ENCODE data around the gene SYNM.

The SYNM gene

DNA sequence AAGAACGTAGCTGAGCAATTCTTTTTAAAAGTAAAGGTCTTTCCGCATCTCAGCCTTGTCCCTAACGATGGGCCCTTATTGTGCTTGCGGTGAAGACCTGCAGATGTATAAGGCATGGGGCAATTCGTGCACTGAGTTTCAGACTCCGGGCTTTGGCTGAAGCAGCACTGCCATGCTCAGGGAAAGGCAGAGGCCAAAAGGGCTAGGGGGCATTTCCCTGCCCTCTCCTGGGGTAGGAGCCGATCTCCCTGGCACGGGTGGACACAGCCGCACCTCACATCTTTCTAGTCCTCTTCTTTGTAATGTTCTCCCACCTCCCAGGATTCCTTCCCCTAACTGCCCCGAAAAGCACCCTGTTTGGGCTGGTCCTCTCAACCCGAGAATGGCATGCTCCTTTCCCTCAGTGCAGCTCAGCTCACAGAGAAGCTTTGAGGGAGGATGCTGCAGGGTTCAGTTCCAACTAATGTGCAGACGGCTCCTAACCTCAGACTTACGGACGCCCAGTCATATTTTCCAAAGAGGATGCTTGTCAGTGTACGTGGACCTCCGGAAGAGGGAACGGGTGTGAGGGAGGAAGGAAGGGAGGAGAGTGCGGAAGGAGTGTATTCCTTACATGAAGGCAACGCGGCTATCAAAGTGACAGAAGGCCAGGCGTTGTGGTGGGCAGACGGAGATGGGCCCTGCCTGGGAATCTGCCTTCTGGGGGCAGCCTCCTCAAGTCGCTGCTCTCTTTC, 61.2 kb downstream of the SYNM start:
- Histone ChIP-seq H3K9ac (ENCODE audit: low read depth, low read length) (no peak overlapping the region), H3K27ac (ENCODE audit: low read depth, low read length) (no peak overlapping the region), H3K9me3 (ENCODE audit: insufficient read depth, low read depth, low read length) (no peaks in the 10 kb centered on the region), H3K36me3 (ENCODE audit: insufficient read depth, low read length) (no peaks in the 10 kb centered on the region), H3K27me3 (ENCODE audit: insufficient read depth, low read length) (no peaks in the 10 kb centered on the region), H3K4me1 (ENCODE audit: insufficient read depth, low read length) (no peaks in the 10 kb centered on the region), H3K4me3 (ENCODE audit: low read length) (no peak overlapping the region)
- 93% methylated on average over 23 of the region's 23 CpGs for WGBS

DNA sequence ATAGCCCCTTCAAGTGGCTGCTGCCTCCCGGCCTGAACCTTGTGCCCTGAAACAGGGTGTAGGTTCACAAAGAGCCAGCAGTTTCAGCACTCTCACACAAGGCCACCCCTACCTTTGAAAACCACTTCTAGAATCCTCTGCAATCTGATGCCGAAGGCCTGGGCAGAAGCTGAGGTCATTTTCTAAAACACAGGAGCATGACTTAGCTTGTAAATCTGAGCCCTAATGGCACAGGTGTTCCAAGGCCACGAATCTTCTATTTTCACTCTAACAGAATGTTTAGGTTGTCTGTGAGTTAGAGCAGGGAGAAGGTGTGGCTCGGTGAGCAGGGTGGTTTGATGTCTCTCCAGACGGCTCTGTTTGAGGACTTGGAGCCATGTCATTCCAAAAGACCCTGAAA, 62.3 kb downstream of the SYNM start:
- Histone ChIP-seq H3K9me3 (ENCODE audit: insufficient read depth, low read depth, low read length) (no peaks in the 10 kb centered on the region), H3K27me3 (ENCODE audit: insufficient read depth, low read length) (no peaks in the 10 kb centered on the region), H3K9ac (ENCODE audit: low read depth, low read length) (no peak overlapping the region), H3K4me3 (ENCODE audit: low read length) (no peak overlapping the region), H3K4me1 (ENCODE audit: insufficient read depth, low read length) (no peaks in the 10 kb centered on the region), H3K27ac (ENCODE audit: low read depth, low read length) (no peak overlapping the region), H3K36me3 (ENCODE audit: insufficient read depth, low read length) (no peaks in the 10 kb centered on the region)
- WGBS, result 91% methylated on average over 5 of the region's 5 CpGs

DNA sequence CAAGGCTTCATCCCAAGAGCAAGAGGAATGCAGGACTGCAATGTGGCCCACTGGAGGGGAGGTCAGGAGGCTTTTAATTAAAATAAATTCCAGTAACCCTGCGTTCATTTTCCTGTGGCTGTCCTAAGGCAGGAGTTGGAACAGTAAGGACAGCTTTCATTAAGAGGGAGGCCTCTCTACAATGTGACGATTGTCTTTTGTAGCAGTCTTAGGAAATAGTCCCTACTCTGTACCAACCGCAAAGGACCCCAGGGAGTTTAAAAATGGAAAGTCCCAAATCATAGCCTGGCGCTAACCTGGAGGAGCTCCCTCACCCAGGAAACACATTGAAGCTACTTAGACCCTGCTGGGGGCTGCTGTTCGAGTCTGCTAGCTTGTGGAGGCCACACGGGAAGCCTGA, 62.8 kb downstream of the SYNM start:
- 0 out of 2 replicates have a peak, but pooled peaks cover 3% of the 10 kb centered on the region for H3K36me3 ChIP-seq (ENCODE audit: insufficient read depth, low read length)
- no peak overlapping the region for H3K27ac ChIP-seq (ENCODE audit: low read depth, low read length)
- no peak overlapping the region for H3K4me3 ChIP-seq (ENCODE audit: low read length)
- WGBS, result 96% methylated on average over 6 of the region's 6 CpGs
- H3K9me3 ChIP-seq (ENCODE audit: insufficient read depth, low read depth, low read length), result no peaks in the 10 kb centered on the region
- no peaks in the 10 kb centered on the region for H3K27me3 ChIP-seq (ENCODE audit: insufficient read depth, low read length)
- H3K4me1 ChIP-seq (ENCODE audit: insufficient read depth, low read length), result no peaks in the 10 kb centered on the region
- H3K9ac ChIP-seq (ENCODE audit: low read depth, low read length), result no peak overlapping the region

DNA sequence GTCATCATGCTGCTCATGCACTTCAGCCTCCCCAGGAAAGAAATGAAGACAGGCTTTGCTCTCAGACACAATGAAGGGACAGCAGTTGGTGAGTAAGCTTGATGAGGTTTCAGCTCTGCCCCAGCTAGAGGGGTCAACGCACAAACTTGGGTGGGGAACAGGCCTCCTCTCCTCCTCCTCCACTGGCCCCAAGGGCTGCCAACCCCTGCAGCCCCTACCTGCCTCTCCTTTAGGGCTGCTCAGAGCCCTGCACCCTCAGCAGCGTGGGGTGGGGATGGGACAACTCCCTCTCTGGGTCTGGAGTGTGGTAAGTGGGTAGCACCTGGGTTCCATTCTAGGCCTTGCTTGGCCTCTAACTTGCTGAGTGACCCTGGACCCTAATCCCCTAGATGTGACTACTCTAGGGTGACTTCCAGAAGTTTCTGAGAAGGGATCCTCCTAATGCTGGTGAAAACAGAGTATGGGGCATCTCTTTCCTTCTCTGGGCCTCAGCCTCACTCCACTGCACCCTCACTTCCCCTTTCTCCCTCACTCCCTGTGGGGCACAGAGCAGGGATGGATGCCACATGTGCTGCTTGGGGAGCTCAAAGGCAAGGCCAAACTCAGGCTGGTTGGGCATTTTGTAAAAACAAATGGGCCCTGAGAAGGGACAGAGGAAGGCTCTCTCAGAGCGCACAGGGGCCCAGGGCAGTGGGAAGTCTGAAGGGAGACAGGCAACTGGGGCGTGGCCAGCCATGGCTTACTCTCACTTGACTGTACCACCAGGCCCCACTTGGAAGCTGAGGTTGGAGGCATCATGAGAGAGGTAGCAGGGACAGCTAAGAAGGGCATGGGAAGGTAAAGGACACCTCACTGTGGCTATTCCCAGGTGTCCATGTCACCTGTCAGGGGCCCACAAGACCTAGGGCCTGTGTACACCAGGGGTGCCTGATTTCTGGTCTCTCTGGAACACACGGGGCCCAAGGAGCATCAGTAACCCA, 64.0 kb downstream of the SYNM start:
- Histone ChIP-seq H3K9me3 (ENCODE audit: insufficient read depth, low read depth, low read length) (no peaks in the 10 kb centered on the region), H3K4me3 (ENCODE audit: low read length) (no peak overlapping the region), H3K9ac (ENCODE audit: low read depth, low read length) (no peak overlapping the region), H3K27me3 (ENCODE audit: insufficient read depth, low read length) (no peaks in the 10 kb centered on the region), H3K27ac (ENCODE audit: low read depth, low read length) (no peak overlapping the region), H3K36me3 (ENCODE audit: insufficient read depth, low read length) (0 out of 2 replicates have a peak, but pooled peaks cover 5% of the 10 kb centered on the region), H3K4me1 (ENCODE audit: insufficient read depth, low read length) (no peaks in the 10 kb centered on the region)
- 94% methylated on average over 5 of the region's 5 CpGs for WGBS

DNA sequence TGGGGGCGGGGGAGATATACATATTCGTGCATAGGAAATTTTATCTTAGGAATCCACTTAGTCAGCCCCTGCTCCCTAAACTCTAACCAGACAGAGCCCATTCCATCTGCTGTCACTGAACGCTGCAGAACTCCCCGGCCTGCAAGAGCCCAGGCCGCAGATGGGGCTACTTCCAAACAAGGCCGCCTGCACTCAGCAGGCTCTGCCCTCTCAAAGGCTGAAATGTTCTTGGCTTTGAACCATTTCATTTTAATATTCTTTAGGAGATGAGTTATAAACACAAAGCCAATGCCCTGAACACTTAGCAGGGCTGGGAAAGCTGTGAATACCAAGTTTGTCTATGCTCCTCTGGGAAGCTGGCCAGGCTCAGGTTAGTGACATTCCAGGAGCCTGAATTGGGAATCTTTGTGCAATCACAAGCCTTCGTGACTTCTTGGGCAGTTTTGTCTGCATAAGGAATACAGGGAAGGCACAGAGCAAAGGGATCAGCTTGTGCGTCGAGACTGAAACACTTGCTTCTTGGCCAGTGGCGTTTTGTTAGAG, 65.0 kb downstream of the SYNM start:
- H3K27ac ChIP-seq (ENCODE audit: low read depth, low read length), result no peak overlapping the region
- no peaks in the 10 kb centered on the region for H3K4me1 ChIP-seq (ENCODE audit: insufficient read depth, low read length)
- H3K27me3 ChIP-seq (ENCODE audit: insufficient read depth, low read length), result no peaks in the 10 kb centered on the region
- no peak overlapping the region for H3K9ac ChIP-seq (ENCODE audit: low read depth, low read length)
- 0 out of 2 replicates have a peak, but pooled peaks cover 5% of the 10 kb centered on the region for H3K36me3 ChIP-seq (ENCODE audit: insufficient read depth, low read length)
- WGBS, result 96% methylated on average over 10 of the region's 10 CpGs
- no peak overlapping the region for H3K4me3 ChIP-seq (ENCODE audit: low read length)
- H3K9me3 ChIP-seq (ENCODE audit: insufficient read depth, low read depth, low read length), result no peaks in the 10 kb centered on the region

DNA sequence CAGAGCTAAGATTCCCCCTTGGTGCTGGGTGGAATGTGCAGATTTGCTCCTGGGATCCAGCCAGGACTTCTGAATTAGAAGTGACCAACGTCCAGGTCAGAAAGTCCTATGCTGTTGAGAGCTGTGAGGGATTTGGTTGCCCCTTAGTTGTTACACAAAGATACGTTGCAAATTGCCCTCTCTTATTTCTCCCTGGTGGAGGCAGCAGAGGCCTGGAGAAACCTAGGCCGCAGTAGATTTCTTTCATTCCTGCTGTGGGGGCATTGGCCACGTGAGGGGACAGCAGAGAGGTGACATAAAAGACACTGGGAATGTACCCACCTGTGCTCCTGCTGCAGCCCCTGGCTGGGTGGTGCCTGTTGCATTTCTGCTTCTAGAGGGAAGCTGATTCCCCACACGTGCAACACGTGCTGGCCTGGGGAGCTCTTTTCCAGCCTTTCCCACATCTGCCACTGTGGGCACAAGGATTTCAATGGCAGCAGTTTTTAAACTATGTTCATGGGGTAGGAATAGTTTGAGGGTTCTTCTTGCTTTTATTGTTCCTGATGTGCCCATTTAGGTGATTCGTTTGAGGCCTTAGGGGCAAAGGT, 65.7 kb downstream of the SYNM start:
- Histone ChIP-seq H3K27me3 (ENCODE audit: insufficient read depth, low read length) (no peaks in the 10 kb centered on the region), H3K4me1 (ENCODE audit: insufficient read depth, low read length) (no peaks in the 10 kb centered on the region), H3K4me3 (ENCODE audit: low read length) (no peak overlapping the region), H3K36me3 (ENCODE audit: insufficient read depth, low read length) (0 out of 2 replicates have a peak, but pooled peaks cover 5% of the 10 kb centered on the region), H3K27ac (ENCODE audit: low read depth, low read length) (no peak overlapping the region), H3K9me3 (ENCODE audit: insufficient read depth, low read depth, low read length) (no peaks in the 10 kb centered on the region), H3K9ac (ENCODE audit: low read depth, low read length) (no peak overlapping the region)
- WGBS, result 85% methylated on average over 7 of the region's 7 CpGs

DNA sequence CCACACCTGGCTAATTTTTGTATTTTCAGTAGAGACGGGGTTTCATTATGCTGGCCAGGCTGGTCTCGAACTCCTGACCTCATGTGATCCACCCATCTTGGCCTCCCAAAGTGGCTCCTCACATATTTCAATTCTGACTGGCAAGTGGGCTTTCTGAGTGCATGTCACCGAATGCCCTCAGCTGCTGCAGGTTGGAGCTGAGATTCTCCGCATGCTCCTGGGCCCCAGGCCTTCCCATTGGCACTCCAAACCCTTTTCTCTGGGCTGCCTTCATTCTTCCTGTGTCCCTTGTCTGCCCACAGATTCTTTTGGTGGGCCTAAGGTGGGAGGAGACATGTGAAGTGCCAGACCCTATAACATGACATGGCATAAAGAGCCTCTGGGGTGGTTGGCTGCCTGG, 67.3 kb downstream of the SYNM start:
- no peak overlapping the region for H3K27ac ChIP-seq (ENCODE audit: low read depth, low read length)
- H3K36me3 ChIP-seq (ENCODE audit: insufficient read depth, low read length), result 0 out of 2 replicates have a peak, but pooled peaks cover 5% of the 10 kb centered on the region
- WGBS, result 95% methylated on average over 4 of the region's 4 CpGs
- H3K4me1 ChIP-seq (ENCODE audit: insufficient read depth, low read length), result no peaks in the 10 kb centered on the region
- no peaks in the 10 kb centered on the region for H3K9me3 ChIP-seq (ENCODE audit: insufficient read depth, low read depth, low read length)
- no peaks in the 10 kb centered on the region for H3K27me3 ChIP-seq (ENCODE audit: insufficient read depth, low read length)
- H3K4me3 ChIP-seq (ENCODE audit: low read length), result no peak overlapping the region
- H3K9ac ChIP-seq (ENCODE audit: low read depth, low read length), result no peak overlapping the region

DNA sequence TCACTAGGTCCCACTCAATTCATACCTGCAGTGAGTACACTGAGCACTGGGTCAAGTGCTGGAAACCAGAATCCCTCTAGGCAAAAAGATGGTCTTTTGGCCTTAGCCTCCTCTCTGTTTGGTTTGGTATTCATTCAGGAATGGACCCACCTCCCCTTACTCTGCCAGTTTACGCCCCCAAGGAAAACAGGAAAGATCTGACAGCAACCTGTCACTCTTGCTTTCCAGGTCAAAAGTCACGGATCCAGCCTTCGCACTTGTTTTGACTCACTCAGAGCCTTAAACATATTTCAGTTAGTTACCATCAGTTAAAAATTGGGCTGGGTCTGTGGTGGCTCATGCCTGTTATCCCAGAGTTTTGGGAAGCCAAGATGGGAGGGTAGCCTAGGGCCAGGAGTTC, 68.1 kb downstream of the SYNM start:
- H3K27me3 ChIP-seq (ENCODE audit: insufficient read depth, low read length), result no peaks in the 10 kb centered on the region
- H3K9me3 ChIP-seq (ENCODE audit: insufficient read depth, low read depth, low read length), result no peaks in the 10 kb centered on the region
- 95% methylated on average over 3 of the region's 3 CpGs for WGBS
- 0 out of 2 replicates have a peak, but pooled peaks cover 5% of the 10 kb centered on the region for H3K36me3 ChIP-seq (ENCODE audit: insufficient read depth, low read length)
- no peak overlapping the region for H3K9ac ChIP-seq (ENCODE audit: low read depth, low read length)
- H3K27ac ChIP-seq (ENCODE audit: low read depth, low read length), result no peak overlapping the region
- no peak overlapping the region for H3K4me3 ChIP-seq (ENCODE audit: low read length)
- H3K4me1 ChIP-seq (ENCODE audit: insufficient read depth, low read length), result no peaks in the 10 kb centered on the region

DNA sequence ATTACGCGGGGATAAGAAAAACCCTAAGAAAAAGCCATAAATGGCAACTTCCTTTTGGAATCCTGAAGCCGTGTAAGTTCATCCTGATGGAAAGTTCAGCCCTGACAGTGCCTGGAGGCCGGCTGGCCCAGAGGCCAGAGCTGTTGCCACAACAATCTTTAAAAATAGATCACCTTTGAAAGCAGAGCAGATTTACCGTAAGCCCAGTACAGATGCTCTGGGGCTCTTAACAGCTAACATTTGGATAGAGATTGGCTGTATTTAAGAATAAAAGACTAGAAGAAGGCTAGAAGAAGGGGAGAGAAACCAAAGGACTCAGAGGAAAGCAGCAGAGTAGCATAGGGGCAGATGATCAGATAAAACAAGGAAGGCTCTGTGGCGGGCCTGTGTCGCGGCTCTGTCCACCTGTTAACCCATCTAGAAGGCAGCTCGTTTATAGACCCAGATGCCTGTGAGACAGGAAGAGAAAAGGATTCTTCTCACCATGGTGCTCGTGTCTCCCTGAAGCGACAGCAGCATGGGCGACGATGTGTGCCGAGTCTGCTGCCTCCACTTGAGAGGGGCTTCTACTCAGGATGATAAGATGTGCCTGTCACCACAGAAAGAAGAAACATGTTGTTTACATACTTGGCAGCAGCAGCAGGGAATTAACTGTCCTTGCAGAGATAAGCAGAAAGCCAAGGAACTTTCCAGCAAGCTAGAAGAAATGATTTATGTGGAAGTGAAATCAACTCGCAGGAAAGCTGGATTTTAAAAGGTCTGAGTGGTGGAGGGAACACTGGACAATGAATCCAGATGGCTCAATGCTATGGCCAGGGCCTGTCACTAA, 69.9 kb downstream of the SYNM start:
- Histone ChIP-seq H3K27me3 (ENCODE audit: insufficient read depth, low read length) (no peaks in the 10 kb centered on the region), H3K4me1 (ENCODE audit: insufficient read depth, low read length) (no peaks in the 10 kb centered on the region), H3K4me3 (ENCODE audit: low read length) (no peak overlapping the region), H3K36me3 (ENCODE audit: insufficient read depth, low read length) (0 out of 2 replicates have a peak, but pooled peaks cover 5% of the 10 kb centered on the region), H3K27ac (ENCODE audit: low read depth, low read length) (no peak overlapping the region), H3K9ac (ENCODE audit: low read depth, low read length) (no peak overlapping the region), H3K9me3 (ENCODE audit: insufficient read depth, low read depth, low read length) (no peaks in the 10 kb centered on the region)
- 87% methylated on average over 15 of the region's 15 CpGs for WGBS

DNA sequence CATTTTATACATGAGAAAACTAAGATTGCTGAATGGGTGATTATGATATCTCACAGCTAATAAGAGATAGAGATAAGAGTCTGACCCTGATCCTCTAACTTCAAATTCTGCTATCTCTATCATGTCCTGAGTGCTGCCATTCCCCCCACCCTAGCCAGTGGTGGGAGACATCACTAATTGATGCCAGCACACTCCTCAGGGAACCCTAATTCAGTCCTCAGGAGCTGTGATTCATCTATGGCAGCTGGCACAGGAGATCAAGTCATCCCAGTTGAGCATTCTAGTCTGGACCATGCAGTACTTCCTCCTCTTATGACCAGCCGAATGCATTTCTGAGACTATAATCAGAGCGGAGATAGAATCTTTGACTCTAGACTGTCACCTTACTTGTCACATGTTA, 71.9 kb downstream of the SYNM start:
- Histone ChIP-seq H3K36me3 (ENCODE audit: insufficient read depth, low read length) (0 out of 2 replicates have a peak, but pooled peaks cover 5% of the 10 kb centered on the region), H3K27me3 (ENCODE audit: insufficient read depth, low read length) (no peaks in the 10 kb centered on the region), H3K27ac (ENCODE audit: low read depth, low read length) (no peak overlapping the region), H3K4me1 (ENCODE audit: insufficient read depth, low read length) (0 out of 2 replicates have a peak, but pooled peaks cover 5% of the 10 kb centered on the region), H3K4me3 (ENCODE audit: low read length) (no peak overlapping the region), H3K9me3 (ENCODE audit: insufficient read depth, low read depth, low read length) (no peaks in the 10 kb centered on the region), H3K9ac (ENCODE audit: low read depth, low read length) (no peak overlapping the region)
- WGBS, result 97% methylated on average over 2 of the region's 2 CpGs
